Vagina (tissue), 2 donors: ENCODE measurements around the gene PPP1R3F. TPM values are rescaled to one million over a fixed set of nuclear protein-coding genes. Genes with fewer than 3 reads are reported as not detected.
"Not testable (repeated sequence)": the region's sequence is repeated elsewhere in the genome, so short reads cannot be mapped to it uniquely, and the experiment has no call there.

ENCODE experiments used
- DNase-seq, 2 donors: peaks; one replicate each; pipeline ENCODE4 v3.0.0-alpha.2; 2017; ENCODE audit errors: extremely low spot score in 2 of 2
- H3K27ac ChIP-seq: fragments of 200-600 bp; sonication (generic); one replicate; pipeline ENCODE4 v1.5.1; 2019
- H3K27me3 ChIP-seq: fragments of 200-600 bp; sonication (generic); one replicate; pipeline ENCODE4 v1.5.1; 2019
- H3K36me3 ChIP-seq, 2 donors: fragments of 200-600 bp; sonication (generic); one replicate each; pipeline ENCODE4 v1.5.1; 2017 to 2019
- H3K4me1 ChIP-seq: fragments of 200-600 bp; sonication (generic); one replicate; pipeline ENCODE4 v1.5.1; 2019
- H3K4me3 ChIP-seq, 2 donors: fragments of 200-600 bp; sonication (generic); 1 replicate in 1 of 2; 2 replicates in 1 of 2; pipeline ENCODE4 v1.5.1; 2016 to 2019
- H3K9me3 ChIP-seq: fragments of 200-600 bp; sonication (generic); one replicate; pipeline ENCODE4 v1.5.1; 2019
- POLR2A ChIP-seq, 2 donors: fragments of 450-650 bp; IDR thresholded peaks; one replicate each; pipeline ENCODE4 v1.6.1; 2017; ENCODE audit warnings: antibody characterized with exemption in 2 of 2, mild to moderate bottlenecking in 2 of 2, moderate library complexity in 2 of 2
- POLR2AphosphoS5 ChIP-seq, 2 donors: sonication (generic); formaldehyde crosslinking; IDR thresholded peaks; one replicate each; pipeline ENCODE4 v1.9.0; 2017; ENCODE audit warnings: antibody characterized with exemption in 2 of 2, mild to moderate bottlenecking in 2 of 2, low read depth in 1 of 2; ENCODE audit not compliant: insufficient read depth in 1 of 2
- intact Hi-C: fragments of 100-400 bp; cut with DNase I; formaldehyde crosslinking; loops from one replicate; pipeline ENCODE4 v1.15.1; 2023
- total RNA-seq: library from RNA; depleted of rRNA; stranded (reverse); fragments of >200 nt; gene quantifications from one replicate; pipeline ENCODE4 v1.2.3, GENCODE V29; 2016
- TF ChIP-seq, protein P1 (sequence below), 3 experiments: fragments of 450-650 bp in 2 of 3; fragments of 200-600 bp in 1 of 3; sonication (generic) in 1 of 3; IDR thresholded peaks; one replicate each; pipeline ENCODE4 v1.5.1; 2017 to 2019; ENCODE audit warnings: antibody characterized with exemption in 3 of 3, mild to moderate bottlenecking in 2 of 3, moderate library complexity in 2 of 3

Gene PPP1R3F
- total RNA-seq, 1 donor from 2014 or later, result 18.9 TPM

GRCh38 chrX:49300703-49301102 is 31.1 kb downstream of the PPP1R3F start:
- no peaks in the 10 kb centered on the region for H3K36me3 ChIP-seq
- TF ChIP-seq POLR2A (IDR thresholded peaks at IDR 0.05), result no peak
- TF ChIP-seq POLR2AphosphoS5 (IDR thresholded peaks at IDR 0.05; ENCODE audit: insufficient read depth in 1 of 2, low read depth in 1 of 2), result no peak
- H3K4me3 ChIP-seq, result no peak overlapping the region
- intact Hi-C loops, result no loop called here
- DNase-seq, result no peak
- no peaks in the 10 kb centered on the region for H3K9me3 ChIP-seq
- no peak overlapping the region for H3K27ac ChIP-seq
- no peaks in the 10 kb centered on the region for H3K4me1 ChIP-seq
- no peaks in the 10 kb centered on the region for H3K27me3 ChIP-seq

GRCh38 chrX:49303346-49303745 is 33.8 kb downstream of the PPP1R3F start, which contains the start of gene GAGE10:
Gene GAGE10 (plus strand): TSS chrX:49303646. CDS start chrX:49304860, 1,214 bp downstream.
- no peaks in the 10 kb centered on the region for H3K9me3 ChIP-seq
- H3K36me3 ChIP-seq, result no peaks in the 10 kb centered on the region
- intact Hi-C loops, result no loop called here
- H3K27me3 ChIP-seq, result no peaks in the 10 kb centered on the region
- no peak within 1 kb of the TSS for H3K4me3 ChIP-seq
- TF ChIP-seq, protein P1, sequence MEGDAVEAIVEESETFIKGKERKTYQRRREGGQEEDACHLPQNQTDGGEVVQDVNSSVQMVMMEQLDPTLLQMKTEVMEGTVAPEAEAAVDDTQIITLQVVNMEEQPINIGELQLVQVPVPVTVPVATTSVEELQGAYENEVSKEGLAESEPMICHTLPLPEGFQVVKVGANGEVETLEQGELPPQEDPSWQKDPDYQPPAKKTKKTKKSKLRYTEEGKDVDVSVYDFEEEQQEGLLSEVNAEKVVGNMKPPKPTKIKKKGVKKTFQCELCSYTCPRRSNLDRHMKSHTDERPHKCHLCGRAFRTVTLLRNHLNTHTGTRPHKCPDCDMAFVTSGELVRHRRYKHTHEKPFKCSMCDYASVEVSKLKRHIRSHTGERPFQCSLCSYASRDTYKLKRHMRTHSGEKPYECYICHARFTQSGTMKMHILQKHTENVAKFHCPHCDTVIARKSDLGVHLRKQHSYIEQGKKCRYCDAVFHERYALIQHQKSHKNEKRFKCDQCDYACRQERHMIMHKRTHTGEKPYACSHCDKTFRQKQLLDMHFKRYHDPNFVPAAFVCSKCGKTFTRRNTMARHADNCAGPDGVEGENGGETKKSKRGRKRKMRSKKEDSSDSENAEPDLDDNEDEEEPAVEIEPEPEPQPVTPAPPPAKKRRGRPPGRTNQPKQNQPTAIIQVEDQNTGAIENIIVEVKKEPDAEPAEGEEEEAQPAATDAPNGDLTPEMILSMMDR (IDR thresholded peaks at IDR 0.05), result no peak
- TF ChIP-seq POLR2A (IDR thresholded peaks at IDR 0.05) (no peak), POLR2AphosphoS5 (IDR thresholded peaks at IDR 0.05; ENCODE audit: insufficient read depth in 1 of 2, low read depth in 1 of 2) (no peak)
- no peak within 1 kb of the TSS for H3K27ac ChIP-seq
- no peak for DNase-seq
- H3K4me1 ChIP-seq, result peaks cover under 1% of the 10 kb centered on the region

- H3K9me3 ChIP-seq, H3K27ac ChIP-seq, DNase-seq, H3K4me3 ChIP-seq, H3K36me3 ChIP-seq, intact Hi-C loops, H3K27me3 ChIP-seq: not testable (repeated sequence)
- H3K4me1 ChIP-seq, result peaks cover 22% of the 10 kb centered on the region
These were observed 38.2 kb downstream of the PPP1R3F start for GRCh38 chrX:49307775-49308174.

DNA sequence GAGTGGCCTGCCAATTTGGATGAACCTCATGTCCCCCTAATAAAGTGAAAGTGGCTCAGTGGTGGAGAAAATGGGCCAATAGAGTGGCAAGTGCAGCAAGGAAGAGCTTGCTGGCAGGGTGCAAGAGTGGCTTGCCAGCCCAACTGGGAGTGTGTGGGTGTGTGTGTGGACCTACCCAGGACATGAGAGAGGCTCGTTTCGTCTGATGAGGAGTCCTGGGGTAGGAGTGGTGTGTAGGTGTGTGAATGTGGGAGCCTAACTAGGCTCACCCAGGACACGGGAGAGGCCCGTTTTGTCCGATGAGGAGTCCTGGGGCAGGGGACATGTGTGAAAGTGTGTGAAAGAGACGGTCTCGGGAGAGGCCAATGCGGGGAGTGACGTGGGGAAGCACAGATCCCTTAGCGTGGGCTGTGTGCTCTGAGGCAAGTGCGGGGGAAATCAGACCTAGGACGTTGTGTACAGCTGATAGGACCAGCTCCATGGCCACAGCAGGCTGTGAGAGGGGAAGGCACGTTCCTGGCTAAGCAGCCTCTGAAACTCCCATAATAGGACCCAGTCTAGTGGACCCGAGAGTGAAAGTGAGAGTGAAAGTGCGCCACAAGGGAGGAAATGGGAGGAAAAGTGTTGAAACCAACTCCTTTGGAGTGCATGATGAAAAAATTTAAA is 39.1 kb downstream of the PPP1R3F start:
- Histone ChIP-seq H3K9me3 (no peaks in the 10 kb centered on the region), H3K4me3 (peak overlapping the region; percentile 38 to 43), H3K4me1 (peaks cover 22% of the 10 kb centered on the region), H3K27ac (peak overlapping the region; percentile 60), H3K27me3 (no peaks in the 10 kb centered on the region), H3K36me3 (no peaks in the 10 kb centered on the region)
- intact Hi-C loops, result no loop called here
- TF ChIP-seq POLR2A (IDR thresholded peaks at IDR 0.05) (no peak), POLR2AphosphoS5 (IDR thresholded peaks at IDR 0.05; ENCODE audit: insufficient read depth in 1 of 2, low read depth in 1 of 2) (no peak)
- TF ChIP-seq, protein P1 (IDR thresholded peaks at IDR 0.05), result no peak
- no peak for DNase-seq

DNA sequence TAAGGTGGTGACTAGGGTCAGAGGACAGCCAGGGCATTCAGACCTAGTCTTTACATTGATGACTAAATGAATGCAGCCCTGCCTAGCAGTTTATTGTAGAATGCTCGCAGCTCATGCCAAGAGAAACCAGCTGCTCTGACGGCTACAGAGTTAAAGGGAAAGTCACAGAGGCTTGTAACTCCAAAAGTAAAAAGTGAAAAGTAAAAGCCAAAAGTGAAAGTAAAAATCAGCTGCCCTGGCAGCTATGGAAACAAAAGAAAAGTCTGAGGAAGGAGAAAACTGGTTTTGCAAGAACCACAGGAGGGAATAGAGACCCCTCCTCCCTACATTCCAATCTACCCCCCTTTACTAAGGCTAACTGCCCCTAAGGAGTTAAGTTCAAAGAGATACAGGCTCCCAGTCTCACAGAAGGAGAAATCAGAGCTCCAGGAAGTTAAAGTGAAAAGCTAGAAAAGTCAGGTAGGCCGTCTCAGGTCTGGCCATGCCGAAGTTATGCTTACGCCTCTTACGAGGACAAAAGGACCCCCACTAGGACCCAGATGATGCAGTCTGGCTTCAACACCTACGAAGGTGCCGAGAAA is 39.9 kb downstream of the PPP1R3F start:
- intact Hi-C loops, result no loop called here
- peak overlapping the region; percentile 38 to 43 for H3K4me3 ChIP-seq

More for the DNA sequence above, 39.9 kb downstream of the PPP1R3F start:
- DNase-seq, result no peak
- Histone ChIP-seq H3K9me3 (no peaks in the 10 kb centered on the region), H3K4me1 (peaks cover 22% of the 10 kb centered on the region), H3K27me3 (no peaks in the 10 kb centered on the region), H3K27ac (peak overlapping the region; percentile 60), H3K36me3 (no peaks in the 10 kb centered on the region)
- TF ChIP-seq POLR2AphosphoS5 (IDR thresholded peaks at IDR 0.05; ENCODE audit: insufficient read depth in 1 of 2, low read depth in 1 of 2) (no peak), POLR2A (IDR thresholded peaks at IDR 0.05) (no peak)
- TF ChIP-seq, protein P1 (IDR thresholded peaks at IDR 0.05), result no peak
